SU-DHL-6 (cell line): ENCODE results near the gene STEAP3.

Experiments used
- H2AFZ ChIP-seq: fragments of 200-600 bp; sonication (generic); 2 replicates; pipeline ENCODE4 v1.6.1; 2014; ENCODE audit warnings: low read depth, mild to moderate bottlenecking, moderate library complexity, mixed read lengths, antibody characterized with exemption, low read length; ENCODE audit not compliant: severe bottlenecking
- H3F3A ChIP-seq: fragments of 200-600 bp; shearing (Covaris generic); 2 replicates; pipeline ENCODE4 v1.6.0; 2016; ENCODE audit warnings: antibody characterized with exemption, mild to moderate bottlenecking; ENCODE audit not compliant: insufficient read depth
- H3K27ac ChIP-seq: fragments of 200-600 bp; sonication (generic); 2 replicates; pipeline ENCODE4 v1.5.1; 2016; ENCODE audit warnings: low read depth, mild to moderate bottlenecking, low read length, moderate library complexity, mixed read lengths
- H3K27me3 ChIP-seq: fragments of 200-600 bp; sonication (generic), shearing (Covaris generic); 2 replicates; pipeline ENCODE4 v1.6.0; 2014; ENCODE audit warnings: mild to moderate bottlenecking, low read length
- H3K36me3 ChIP-seq: fragments of 200-600 bp; sonication (generic); 2 replicates; pipeline ENCODE4 v1.6.1; 2014; ENCODE audit warnings: mild to moderate bottlenecking, low read length, mixed read lengths
- H3K4me2 ChIP-seq: fragments of 300-600, 200-600 bp; shearing (Covaris generic), sonication (generic); 2 replicates; pipeline ENCODE4 v1.6.0; 2014; ENCODE audit warnings: low read length, low read depth, mild to moderate bottlenecking; ENCODE audit not compliant: poor library complexity, severe bottlenecking
- H3K4me3 ChIP-seq: fragments of 200-600 bp; sonication (generic); 2 replicates; pipeline ENCODE4 v1.5.1; 2014; ENCODE audit warnings: antibody characterized with exemption, low read length, mild to moderate bottlenecking, mixed read lengths; ENCODE audit not compliant: insufficient read depth, poor library complexity, severe bottlenecking
- H3K79me2 ChIP-seq: fragments of 200-600 bp; sonication (generic); 2 replicates; pipeline ENCODE4 v1.6.1; 2014; ENCODE audit warnings: mild to moderate bottlenecking, low read length, moderate library complexity; ENCODE audit not compliant: insufficient read depth
- H3K9ac ChIP-seq: fragments of 200-600 bp; sonication (generic); 2 replicates; pipeline ENCODE4 v1.7.0; 2014; ENCODE audit warnings: mild to moderate bottlenecking, low read length
- H3K9me2 ChIP-seq: fragments of 200-600 bp; sonication (generic); replicated peaks from 2 replicates; pipeline ENCODE4 v1.6.1; 2014; ENCODE audit warnings: low read length; ENCODE audit not compliant: insufficient read depth
- H3K9me3 ChIP-seq: fragments of 200-600 bp; sonication (generic); 2 replicates; pipeline ENCODE4 v1.6.1; 2014; ENCODE audit warnings: low read length, mixed read lengths; ENCODE audit not compliant: insufficient read depth
- H4K20me1 ChIP-seq: fragments of 200-600 bp; sonication (generic); 2 replicates; pipeline ENCODE4 v1.6.1; 2014; ENCODE audit warnings: low read depth, mild to moderate bottlenecking, antibody characterized with exemption, low read length, moderate library complexity, mixed read lengths
- EZH2phosphoT487 ChIP-seq: fragments of 200-600 bp; sonication (generic), shearing (Covaris generic); conservative IDR thresholded peaks from 2 replicates; pipeline ENCODE4 v1.6.1; 2018; ENCODE audit warnings: mild to moderate bottlenecking, antibody characterized with exemption, low read length, moderate library complexity, mixed read lengths
- TF ChIP-seq, protein P1 (sequence below): fragments of 200-600 bp; sonication (generic); IDR thresholded peaks from one replicate; pipeline ENCODE4 v1.5.1; 2017; ENCODE audit warnings: antibody characterized with exemption, mild to moderate bottlenecking, low read length, moderate library complexity; ENCODE audit not compliant: insufficient read depth, poor library complexity, severe bottlenecking

The STEAP3 gene

DNA sequence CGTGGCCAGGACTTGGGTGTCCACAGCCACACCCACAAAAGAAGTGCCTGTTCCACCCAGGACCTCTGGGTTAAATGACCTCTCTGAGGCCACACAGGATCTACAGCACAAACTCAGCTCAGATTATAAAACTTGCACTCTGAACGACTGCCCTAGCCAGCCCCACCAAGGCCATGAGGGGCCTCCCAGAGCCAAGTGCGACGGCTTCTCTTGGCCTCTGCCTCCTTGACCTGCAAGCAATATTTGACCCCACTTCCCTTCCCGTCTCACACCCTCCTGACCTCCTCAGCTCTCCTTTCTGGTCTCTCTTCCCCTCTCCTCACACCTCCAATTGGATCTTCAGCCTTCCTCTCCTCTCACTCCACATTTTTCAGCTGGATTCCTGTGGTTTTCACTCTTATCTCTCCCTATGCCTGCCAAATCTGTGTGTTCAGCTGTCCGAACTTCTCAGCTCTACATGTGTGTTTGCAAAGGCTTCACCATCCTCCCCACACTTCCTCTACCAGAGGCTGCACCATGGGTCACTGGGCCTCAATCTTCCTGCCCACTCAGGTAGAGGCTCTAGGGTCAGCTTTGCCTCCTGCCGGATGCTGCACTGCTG is 25.3 kb upstream of the STEAP3 start:
- H3K4me2 ChIP-seq, result no peak overlapping the region
- H3K9ac ChIP-seq, result no peak overlapping the region
- no peaks in the 10 kb centered on the region for H3K9me2 ChIP-seq
- H3F3A ChIP-seq, result no peaks in the 10 kb centered on the region
- no peak overlapping the region for H3K4me3 ChIP-seq
- H4K20me1 ChIP-seq, result no peaks in the 10 kb centered on the region
- H3K27me3 ChIP-seq, result no peaks in the 10 kb centered on the region
- TF ChIP-seq EZH2phosphoT487, result no peak
- TF ChIP-seq, protein P1, sequence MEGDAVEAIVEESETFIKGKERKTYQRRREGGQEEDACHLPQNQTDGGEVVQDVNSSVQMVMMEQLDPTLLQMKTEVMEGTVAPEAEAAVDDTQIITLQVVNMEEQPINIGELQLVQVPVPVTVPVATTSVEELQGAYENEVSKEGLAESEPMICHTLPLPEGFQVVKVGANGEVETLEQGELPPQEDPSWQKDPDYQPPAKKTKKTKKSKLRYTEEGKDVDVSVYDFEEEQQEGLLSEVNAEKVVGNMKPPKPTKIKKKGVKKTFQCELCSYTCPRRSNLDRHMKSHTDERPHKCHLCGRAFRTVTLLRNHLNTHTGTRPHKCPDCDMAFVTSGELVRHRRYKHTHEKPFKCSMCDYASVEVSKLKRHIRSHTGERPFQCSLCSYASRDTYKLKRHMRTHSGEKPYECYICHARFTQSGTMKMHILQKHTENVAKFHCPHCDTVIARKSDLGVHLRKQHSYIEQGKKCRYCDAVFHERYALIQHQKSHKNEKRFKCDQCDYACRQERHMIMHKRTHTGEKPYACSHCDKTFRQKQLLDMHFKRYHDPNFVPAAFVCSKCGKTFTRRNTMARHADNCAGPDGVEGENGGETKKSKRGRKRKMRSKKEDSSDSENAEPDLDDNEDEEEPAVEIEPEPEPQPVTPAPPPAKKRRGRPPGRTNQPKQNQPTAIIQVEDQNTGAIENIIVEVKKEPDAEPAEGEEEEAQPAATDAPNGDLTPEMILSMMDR, result no peak
- H2AFZ ChIP-seq, result no peak overlapping the region
- no peak overlapping the region for H3K27ac ChIP-seq
- H3K79me2 ChIP-seq, result no peaks in the 10 kb centered on the region
- no peaks in the 10 kb centered on the region for H3K36me3 ChIP-seq
- H3K9me3 ChIP-seq, result no peaks in the 10 kb centered on the region

DNA sequence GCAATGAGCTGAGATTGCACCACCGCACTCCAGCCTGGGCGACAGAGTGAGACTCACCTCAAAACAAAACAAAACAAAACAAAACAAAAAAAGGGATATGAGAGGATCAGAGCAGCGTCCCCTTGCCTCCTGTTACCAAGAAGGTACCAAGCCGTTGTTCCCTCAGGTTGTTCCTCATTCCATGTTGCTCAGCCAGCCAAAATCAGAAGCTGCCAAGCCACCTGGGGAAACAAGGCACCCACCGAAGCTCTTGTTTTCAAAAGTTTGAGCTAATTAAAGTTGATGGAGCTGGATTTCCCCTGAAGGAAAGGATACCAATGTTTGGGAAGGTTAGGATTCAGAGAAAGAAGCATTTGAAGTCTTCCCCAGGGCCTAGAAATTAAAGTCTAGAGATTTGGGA is 21.8 kb upstream of the STEAP3 start:
- H3K27ac ChIP-seq, result no peak overlapping the region
- H3K79me2 ChIP-seq, result no peaks in the 10 kb centered on the region
- no peak overlapping the region for H2AFZ ChIP-seq
- no peak overlapping the region for H3K4me2 ChIP-seq
- no peaks in the 10 kb centered on the region for H3K9me3 ChIP-seq
- no peaks in the 10 kb centered on the region for H3K27me3 ChIP-seq
- no peaks in the 10 kb centered on the region for H3K36me3 ChIP-seq
- no peak overlapping the region for H3K9ac ChIP-seq
- H3F3A ChIP-seq, result no peaks in the 10 kb centered on the region
- H3K9me2 ChIP-seq, result no peaks in the 10 kb centered on the region
- TF ChIP-seq, protein P1, result no peak
- no peak for TF ChIP-seq EZH2phosphoT487
- H3K4me3 ChIP-seq, result no peak overlapping the region
- no peaks in the 10 kb centered on the region for H4K20me1 ChIP-seq

DNA sequence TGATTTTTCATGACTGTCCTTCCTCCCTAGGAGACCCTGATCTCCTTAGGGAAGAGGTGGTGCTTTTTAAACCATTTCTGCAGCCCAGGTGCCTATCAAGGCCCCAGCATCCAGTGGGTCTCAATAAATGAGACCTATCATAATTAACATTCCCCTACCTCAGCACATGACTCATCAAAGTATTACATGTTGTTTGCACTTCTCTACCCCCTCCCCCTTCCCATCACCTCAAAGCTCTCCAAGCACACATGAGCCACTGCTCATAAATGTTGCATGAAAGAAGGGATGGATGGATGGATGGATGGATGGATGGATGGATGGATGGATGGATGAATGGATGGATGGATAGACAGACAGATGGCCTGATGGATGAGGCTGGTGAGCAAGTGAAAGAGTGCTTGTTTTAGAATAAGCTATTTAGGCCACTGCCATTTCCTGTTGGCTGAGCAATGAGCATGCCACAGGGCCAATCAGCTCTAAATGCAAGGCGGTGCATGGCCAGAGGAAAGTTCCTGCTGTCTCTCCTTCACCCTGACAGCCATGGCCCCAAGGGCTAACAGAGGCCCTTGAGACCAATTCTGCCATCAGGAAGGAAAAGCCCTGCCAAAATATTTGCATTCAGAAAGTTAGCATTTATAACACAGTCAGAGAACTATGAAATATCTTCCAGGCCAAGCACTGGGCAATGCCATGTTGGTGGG is 20.9 kb upstream of the STEAP3 start:
- H3F3A ChIP-seq, result no peaks in the 10 kb centered on the region
- H3K9ac ChIP-seq, result no peak overlapping the region
- no peaks in the 10 kb centered on the region for H4K20me1 ChIP-seq
- H2AFZ ChIP-seq, result no peak overlapping the region
- no peaks in the 10 kb centered on the region for H3K27me3 ChIP-seq
- no peaks in the 10 kb centered on the region for H3K9me3 ChIP-seq
- H3K36me3 ChIP-seq, result no peaks in the 10 kb centered on the region
- no peaks in the 10 kb centered on the region for H3K79me2 ChIP-seq
- TF ChIP-seq, protein P1, result no peak
- TF ChIP-seq EZH2phosphoT487, result no peak
- no peak overlapping the region for H3K27ac ChIP-seq
- no peaks in the 10 kb centered on the region for H3K9me2 ChIP-seq
- no peak overlapping the region for H3K4me2 ChIP-seq
- H3K4me3 ChIP-seq, result no peak overlapping the region
